GM18505 (cell line): ENCODE measurements around the gene TRIM51.

Source experiments
- ATAC-seq: cut with Tn5 transposase; IDR thresholded peaks from one replicate; pipeline ENCODE4 v1.9.1; 2021; ENCODE audit not compliant: unreplicated experiment
- POLR2A ChIP-seq: IDR thresholded peaks from 4 replicates; pipeline ENCODE4 v1.6.1; 2011; ENCODE audit warnings: borderline replicate concordance; ENCODE audit not compliant: insufficient read depth, insufficient read length; ENCODE audit errors: extremely low read depth

The TRIM51 gene

GRCh38 chr11:55936300-55936699 is 53.2 kb downstream of the TRIM51 start, which contains the start of gene OR5I1:
OR5I1 (minus strand) TSS chr11:55936400; CDS start chr11:55936400, 0 bp downstream.
- TF ChIP-seq POLR2A: no peak
- ATAC-seq: no peak
